ENCODE measurements around the gene PHLDB2. TPM values are rescaled to one million over a fixed set of nuclear protein-coding genes. Genes with fewer than 3 reads are reported as not detected.

PHLDB2 gene
- total RNA-seq = 40.2 and 57.1 TPM in 2 replicates

DNA sequence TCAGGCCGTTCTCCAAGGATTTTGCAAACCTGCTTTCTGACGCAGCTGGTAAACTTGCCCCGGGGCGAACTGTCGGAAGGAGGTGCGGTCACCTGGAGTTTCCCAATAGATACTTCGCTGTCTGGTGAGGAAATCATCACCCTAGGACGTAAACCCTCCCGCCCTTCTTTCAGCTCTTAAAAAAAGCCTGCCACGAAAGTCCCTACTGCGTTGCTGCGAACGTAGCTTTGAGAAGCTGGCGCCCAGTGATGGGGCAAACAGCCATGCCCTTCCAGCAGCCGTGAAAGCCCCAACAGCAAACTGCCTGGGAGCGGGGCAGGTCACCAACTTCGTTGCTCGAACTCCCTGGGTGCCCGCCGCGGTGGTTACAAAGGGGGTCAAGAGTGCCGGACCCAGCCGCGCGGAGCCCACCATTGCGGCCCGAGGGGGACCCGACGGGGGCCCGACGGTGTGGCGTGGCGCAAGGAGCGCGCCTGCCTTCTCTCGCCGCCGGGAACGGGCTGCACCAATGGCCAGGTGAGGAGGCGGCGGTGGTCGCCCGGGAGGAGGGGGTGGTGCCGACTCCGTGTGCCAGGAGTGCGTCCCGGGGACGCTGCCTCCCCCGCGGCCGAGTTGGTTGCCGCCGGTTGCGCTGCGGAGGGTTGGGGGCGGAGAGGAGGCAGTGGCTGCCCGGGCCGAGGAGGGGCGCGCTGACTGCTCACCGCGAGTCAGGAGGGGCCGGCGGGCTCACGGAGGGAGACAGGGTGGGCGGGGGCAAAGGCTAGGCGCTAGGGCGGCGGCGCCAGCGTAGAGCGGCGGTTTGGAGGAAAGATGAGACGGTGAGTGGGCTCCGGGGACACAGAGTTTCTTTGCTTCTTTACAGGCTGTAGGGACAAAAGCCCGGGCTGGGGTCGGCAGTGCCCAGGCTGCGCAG lies at the start of gene PHLDB2:
Gene PHLDB2, plus strand, starts transcription at position 205 of the 913 bp plus-strand sequence. CDS start 24,813 bp downstream, outside the sequence.

DNA sequence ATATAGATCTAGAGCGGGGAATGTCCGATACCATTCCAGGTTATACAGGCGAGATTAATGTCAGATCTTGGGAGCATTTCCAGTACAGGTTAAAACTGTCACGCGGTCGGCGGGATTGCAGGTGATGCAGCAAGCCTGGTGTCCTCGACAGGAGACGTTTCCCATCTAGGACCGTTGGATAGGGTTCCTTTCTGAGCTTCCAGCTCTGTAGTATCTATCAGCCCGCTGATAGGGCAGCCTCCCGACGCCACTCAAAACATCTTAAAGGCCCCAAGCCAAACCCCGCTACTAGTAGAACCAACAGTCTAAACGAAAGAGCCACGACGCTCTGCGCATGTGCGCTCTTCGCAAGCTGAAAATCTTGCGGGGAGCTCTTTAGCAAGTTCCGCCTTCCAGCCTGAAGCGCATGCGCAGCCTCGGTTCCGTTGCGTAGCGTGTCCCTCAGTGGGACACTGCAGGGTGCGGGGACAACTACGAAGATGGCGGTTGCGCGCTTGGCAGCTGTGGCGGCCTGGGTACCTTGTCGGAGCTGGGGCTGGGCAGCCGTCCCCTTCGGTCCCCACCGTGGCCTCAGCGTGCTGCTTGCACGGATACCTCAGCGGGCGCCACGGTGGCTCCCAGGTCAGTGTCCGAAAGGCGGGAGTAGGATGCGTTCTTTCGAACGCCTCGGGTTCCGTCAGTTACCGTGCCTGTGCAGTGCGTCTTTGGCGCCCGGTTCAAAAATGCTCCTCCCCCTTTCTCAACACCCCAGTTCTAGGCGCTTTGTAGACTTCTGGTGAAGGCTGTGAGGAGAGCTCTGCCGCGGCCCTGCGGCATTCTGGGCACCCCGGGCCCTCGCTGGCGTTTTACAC lies 119.7 kb downstream of the PHLDB2 start, which contains the start of gene ABHD10:
Gene ABHD10, plus strand, starts transcription at position 444 of the 851 bp plus-strand sequence. Its CDS starts 36 bp downstream, at position 480.

DNA sequence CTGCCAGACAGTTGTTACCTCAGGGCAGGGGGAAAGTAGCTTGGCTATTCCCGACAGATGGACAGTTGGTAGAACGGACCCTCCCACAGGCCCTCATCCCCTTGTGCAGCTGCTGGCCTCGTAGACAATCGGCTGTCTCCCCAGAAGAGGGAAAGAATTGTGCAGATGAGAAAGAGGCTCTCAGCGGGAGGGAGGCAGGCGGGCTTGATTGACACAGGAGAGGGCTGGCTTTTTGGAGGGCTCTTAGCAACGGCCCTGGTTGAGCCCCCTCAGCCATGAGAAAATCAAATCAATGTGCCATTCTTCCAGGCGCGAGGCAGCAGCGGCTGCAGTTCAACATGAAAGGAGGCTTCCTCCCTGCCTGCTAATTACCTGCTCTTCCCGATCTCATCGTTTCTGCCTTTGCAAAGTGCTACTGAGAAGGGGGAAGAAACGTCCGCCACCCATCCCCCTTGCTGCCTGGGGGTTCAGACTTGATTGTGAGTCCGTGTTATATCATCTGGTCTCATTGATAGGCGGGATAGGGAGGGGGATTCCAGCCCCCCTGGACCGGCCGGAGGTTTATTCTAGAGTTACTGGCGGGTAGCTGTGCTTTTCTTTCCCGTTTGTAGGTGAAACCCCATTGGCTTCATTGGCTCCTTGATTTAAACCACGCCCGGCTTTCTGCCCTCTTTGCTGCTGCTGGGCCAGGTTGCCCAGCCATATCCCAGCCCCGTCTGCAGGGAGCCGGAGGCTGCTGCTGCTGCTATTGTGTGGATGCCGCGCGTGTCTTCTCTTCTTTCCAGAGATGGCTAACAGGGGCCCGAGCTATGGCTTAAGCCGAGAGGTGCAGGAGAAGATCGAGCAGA lies 139.8 kb downstream of the PHLDB2 start, which contains the start of gene TAGLN3:
Gene TAGLN3, plus strand, starts transcription at position 287 of the 848 bp plus-strand sequence. Its CDS starts 501 bp downstream, at position 788.

Other genes with a start within 250 kb of the PHLDB2 start
- 2.5 and 3.1 TPM in 2 replicates for gene PLCXD2, start 184.6 kb upstream of the PHLDB2 start, total RNA-seq
- gene ABHD10, start 119.8 kb downstream of the PHLDB2 start, total RNA-seq = 24.5 and 38.0 TPM in 2 replicates
- gene TAGLN3, start 139.7 kb downstream of the PHLDB2 start, total RNA-seq = 22.4 and 39.2 TPM in 2 replicates
- gene TMPRSS7, start 175.5 kb downstream of the PHLDB2 start, total RNA-seq = not detected in 2 replicates
- gene C3orf52, start 227.1 kb downstream of the PHLDB2 start, total RNA-seq = 3.6 and 6.4 TPM in 2 replicates